Kidney epithelial cell (primary cell): ENCODE results near the gene SH3GL1. TPM values are rescaled to one million over a fixed set of nuclear protein-coding genes. Genes with fewer than 3 reads are reported as not detected.

Experiments
- DNase-seq: peaks from one replicate; pipeline ENCODE4 v3.0.0-alpha.2; 2010; ENCODE audit warnings: low read depth
- H3K27me3 ChIP-seq: 2 replicates; pipeline ENCODE4 v1.6.0; 2011; ENCODE audit warnings: low read length; ENCODE audit not compliant: control insufficient read depth, insufficient read depth
- H3K36me3 ChIP-seq: 2 replicates; pipeline ENCODE4 v1.5.1; 2011; ENCODE audit warnings: low read length; ENCODE audit not compliant: control insufficient read depth, insufficient read depth
- H3K4me3 ChIP-seq: 2 replicates; pipeline ENCODE4 v1.5.1; 2011; ENCODE audit warnings: low read depth, mild to moderate bottlenecking, control low read depth, low read length
- CTCF ChIP-seq: IDR thresholded peaks from 2 replicates; pipeline ENCODE4 v1.5.1; 2011; ENCODE audit warnings: mild to moderate bottlenecking, moderate library complexity, low read length, control low read depth, inconsistent platforms; ENCODE audit not compliant: insufficient read depth, poor library complexity, severe bottlenecking
- total RNA-seq: library from RNA; depleted of rRNA; stranded (reverse); fragments of >200 nt; gene quantifications from 2 replicates; pipeline ENCODE4 v1.2.3, GENCODE V29; 2015

The SH3GL1 gene
- total RNA-seq, 1 donor from 2014 or later = 60.9 TPM

- Histone ChIP-seq H3K4me3 (no peak overlapping the region), H3K27me3 (no peaks in the 10 kb centered on the region), H3K36me3 (peaks cover 5% of the 10 kb centered on the region)
- no peak for DNase-seq
- no peak for TF ChIP-seq CTCF
Observed at GRCh38 chr19:4360641-4361151, 39.7 kb downstream of the SH3GL1 start.

- Histone ChIP-seq H3K27me3 (no peaks in the 10 kb centered on the region), H3K36me3 (peaks cover 3% of the 10 kb centered on the region), H3K4me3 (no peak overlapping the region)
- no peak for DNase-seq
- no peak for TF ChIP-seq CTCF
Observed at GRCh38 chr19:4360081-4360569, 40.2 kb downstream of the SH3GL1 start.

DNA sequence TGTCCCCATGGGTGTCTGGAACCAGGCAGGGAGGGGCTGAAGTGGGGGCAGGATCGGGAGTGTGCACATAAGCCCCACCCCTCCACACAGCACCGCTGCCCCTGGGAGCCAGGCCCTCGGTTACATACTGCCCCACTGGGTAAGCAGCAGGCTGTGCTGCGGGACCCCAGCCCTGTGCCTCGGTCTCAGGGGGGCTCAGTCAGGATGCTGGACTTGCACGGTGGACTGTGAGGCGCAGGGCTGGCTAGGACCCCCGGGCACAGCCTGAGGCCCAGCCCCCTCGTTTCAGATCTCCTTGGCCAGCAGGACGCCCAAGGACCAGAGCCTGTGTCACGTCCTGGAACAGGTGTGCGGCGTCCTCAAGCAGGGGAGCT is 40.7 kb downstream of the SH3GL1 start:
- DNase-seq = no peak
- H3K27me3 ChIP-seq = no peaks in the 10 kb centered on the region
- H3K4me3 ChIP-seq = no peak overlapping the region
- no peak for TF ChIP-seq CTCF
- H3K36me3 ChIP-seq = peaks cover 2% of the 10 kb centered on the region

DNA sequence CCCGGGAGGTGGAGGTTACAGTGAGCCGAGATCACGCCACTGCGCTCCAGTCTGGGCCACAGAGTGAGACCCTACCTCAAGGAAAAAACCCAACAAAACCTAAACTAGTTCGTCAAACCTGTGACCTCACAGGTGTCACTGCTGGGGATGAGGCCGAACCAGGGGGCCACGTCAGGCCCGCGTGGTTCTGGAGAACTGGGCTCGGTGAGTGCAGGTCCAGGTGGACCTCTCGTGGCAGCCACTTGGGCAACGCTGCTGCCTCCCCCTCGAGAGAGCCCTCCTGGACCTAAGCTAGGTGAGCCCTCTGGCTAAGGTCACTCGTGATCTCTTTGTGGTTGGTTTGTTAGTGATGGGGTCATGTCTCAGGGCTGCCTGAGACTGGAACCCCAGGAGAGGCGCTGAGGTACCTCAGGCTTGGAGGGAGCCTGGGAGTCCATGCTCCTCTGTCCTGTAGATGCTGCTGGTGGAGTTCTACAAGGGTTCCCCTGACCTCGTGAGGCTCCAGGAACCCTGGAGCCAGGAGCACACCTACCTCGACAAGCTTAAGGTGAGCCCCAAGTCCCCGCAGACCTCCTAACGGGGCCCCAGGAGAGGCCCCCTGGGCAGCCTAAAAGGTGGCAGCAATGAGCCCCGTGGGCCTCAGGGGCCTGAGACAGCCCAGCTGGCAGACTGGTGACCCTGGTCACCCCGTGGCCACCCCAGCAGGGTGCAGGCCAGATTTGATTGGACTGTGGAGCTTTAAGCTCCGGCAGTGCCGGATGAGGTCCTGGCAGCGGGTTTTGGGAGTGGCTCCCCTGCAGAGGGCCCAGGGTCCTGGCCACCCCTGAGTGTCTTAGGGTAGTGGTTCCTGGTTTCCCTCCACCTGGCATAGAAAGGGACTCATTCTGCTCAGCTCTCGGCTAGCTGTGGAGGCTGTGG is 41.4 kb downstream of the SH3GL1 start:
- Histone ChIP-seq H3K36me3 (peaks cover 2% of the 10 kb centered on the region), H3K27me3 (no peaks in the 10 kb centered on the region), H3K4me3 (no peak overlapping the region)
- no peak for DNase-seq
- TF ChIP-seq CTCF = no peak

- no peak for TF ChIP-seq CTCF
- DNase-seq = no peak
- Histone ChIP-seq H3K36me3 (peaks cover 2% of the 10 kb centered on the region), H3K27me3 (no peaks in the 10 kb centered on the region), H3K4me3 (no peak overlapping the region)
Observed at GRCh38 chr19:4357921-4358326, 42.4 kb downstream of the SH3GL1 start.
